GM21528 (cell line): Measurements from ENCODE around the gene FGFBP2.
"Not testable (repeated sequence)": the region's sequence is repeated elsewhere in the genome, so short reads cannot be mapped to it uniquely, and the experiment has no call there.

Experiments used
- ATAC-seq: cut with Tn5 transposase; IDR thresholded peaks from one replicate; pipeline ENCODE4 v1.9.1; 2021; ENCODE audit warnings: mild to moderate bottlenecking, moderate library complexity; ENCODE audit not compliant: unreplicated experiment, low FRiP score

Gene FGFBP2

GRCh38 chr4:15934259-15934658, 28.7 kb downstream of the FGFBP2 start:
- ATAC-seq = no peak

- ATAC-seq = no peak
Observed at GRCh38 chr4:15931451-15932210, 31.3 kb downstream of the FGFBP2 start.

- ATAC-seq = no peak
Observed at GRCh38 chr4:15930314-15930713, 32.7 kb downstream of the FGFBP2 start.

GRCh38 chr4:15929540-15929939, 33.4 kb downstream of the FGFBP2 start:
- no peak for ATAC-seq

GRCh38 chr4:15928883-15929282, 34.1 kb downstream of the FGFBP2 start:
- ATAC-seq = no peak

GRCh38 chr4:15926486-15926885, 36.5 kb downstream of the FGFBP2 start:
- ATAC-seq = no peak

GRCh38 chr4:15925830-15926229, 37.1 kb downstream of the FGFBP2 start:
- no peak for ATAC-seq

- no peak for ATAC-seq
Observed at GRCh38 chr4:15921592-15921932, 41.4 kb downstream of the FGFBP2 start.

- no peak for ATAC-seq
Observed at GRCh38 chr4:15920723-15921591, 42.0 kb downstream of the FGFBP2 start.

- no peak for ATAC-seq
Observed at GRCh38 chr4:15918484-15919129, 44.4 kb downstream of the FGFBP2 start.

GRCh38 chr4:15917297-15917696, 45.7 kb downstream of the FGFBP2 start:
- ATAC-seq = no peak

- not testable (repeated sequence) for ATAC-seq
Observed at GRCh38 chr4:15916358-15916757, 46.6 kb downstream of the FGFBP2 start.

GRCh38 chr4:15914736-15915135, 48.2 kb downstream of the FGFBP2 start:
- ATAC-seq = no peak

GRCh38 chr4:15914291-15914690, 48.7 kb downstream of the FGFBP2 start:
- ATAC-seq = no peak

GRCh38 chr4:15913631-15913970, 49.4 kb downstream of the FGFBP2 start:
- ATAC-seq = no peak

- ATAC-seq = no peak
Observed at GRCh38 chr4:15912961-15913630, 49.9 kb downstream of the FGFBP2 start.

GRCh38 chr4:15912236-15912635, 50.7 kb downstream of the FGFBP2 start:
- no peak for ATAC-seq
